WI38 (cell line): ENCODE data around the gene QRICH2.
"Not testable (repeated sequence)": the region's sequence is repeated elsewhere in the genome, so short reads cannot be mapped to it uniquely, and the experiment has no call there.

Source experiments
- H3K4me3 ChIP-seq: 2 replicates; pipeline ENCODE4 v1.5.1; 2011; ENCODE audit warnings: low read depth, mild to moderate bottlenecking, control low read depth, low read length
- TF ChIP-seq, protein P1 (sequence below): IDR thresholded peaks from 2 replicates; pipeline ENCODE4 v1.5.1; 2012; ENCODE audit warnings: low read depth, mild to moderate bottlenecking, control low read depth, low read length

The QRICH2 gene

DNA sequence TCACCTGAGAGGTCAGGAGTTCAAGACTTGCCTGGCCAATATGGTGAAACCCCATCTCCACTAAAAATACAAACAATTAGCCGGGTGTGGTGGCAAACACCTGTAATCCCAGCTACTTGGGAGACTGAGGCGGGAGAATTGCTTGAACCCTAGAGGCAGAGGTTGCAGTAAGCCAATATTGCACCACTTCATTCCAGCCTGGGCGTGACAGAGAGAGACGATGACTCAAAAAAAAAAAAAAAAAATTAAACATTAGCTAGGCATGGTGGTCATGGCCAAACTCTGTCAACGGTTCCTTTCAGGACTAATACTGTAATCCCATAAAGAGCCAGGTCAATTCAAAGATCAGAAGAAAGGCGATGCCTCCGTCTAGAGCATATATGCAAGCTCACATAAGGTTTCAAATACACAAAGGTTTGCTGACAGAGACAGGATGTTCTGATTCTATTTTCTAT, 70.2 kb downstream of the QRICH2 start:
- no peak overlapping the region for H3K4me3 ChIP-seq
- TF ChIP-seq, protein P1, sequence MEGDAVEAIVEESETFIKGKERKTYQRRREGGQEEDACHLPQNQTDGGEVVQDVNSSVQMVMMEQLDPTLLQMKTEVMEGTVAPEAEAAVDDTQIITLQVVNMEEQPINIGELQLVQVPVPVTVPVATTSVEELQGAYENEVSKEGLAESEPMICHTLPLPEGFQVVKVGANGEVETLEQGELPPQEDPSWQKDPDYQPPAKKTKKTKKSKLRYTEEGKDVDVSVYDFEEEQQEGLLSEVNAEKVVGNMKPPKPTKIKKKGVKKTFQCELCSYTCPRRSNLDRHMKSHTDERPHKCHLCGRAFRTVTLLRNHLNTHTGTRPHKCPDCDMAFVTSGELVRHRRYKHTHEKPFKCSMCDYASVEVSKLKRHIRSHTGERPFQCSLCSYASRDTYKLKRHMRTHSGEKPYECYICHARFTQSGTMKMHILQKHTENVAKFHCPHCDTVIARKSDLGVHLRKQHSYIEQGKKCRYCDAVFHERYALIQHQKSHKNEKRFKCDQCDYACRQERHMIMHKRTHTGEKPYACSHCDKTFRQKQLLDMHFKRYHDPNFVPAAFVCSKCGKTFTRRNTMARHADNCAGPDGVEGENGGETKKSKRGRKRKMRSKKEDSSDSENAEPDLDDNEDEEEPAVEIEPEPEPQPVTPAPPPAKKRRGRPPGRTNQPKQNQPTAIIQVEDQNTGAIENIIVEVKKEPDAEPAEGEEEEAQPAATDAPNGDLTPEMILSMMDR: no peak

GRCh38 chr17:76236603-76237002, 71.5 kb downstream of the QRICH2 start:
- H3K4me3 ChIP-seq: no peak overlapping the region
- TF ChIP-seq, protein P1: no peak

- TF ChIP-seq, protein P1: no peak
- no peak overlapping the region for H3K4me3 ChIP-seq
These were observed 72.2 kb downstream of the QRICH2 start for GRCh38 chr17:76235883-76236282.

- TF ChIP-seq, protein P1: no peak
- no peak overlapping the region for H3K4me3 ChIP-seq
These were observed 73.8 kb downstream of the QRICH2 start for GRCh38 chr17:76234354-76234679.

DNA sequence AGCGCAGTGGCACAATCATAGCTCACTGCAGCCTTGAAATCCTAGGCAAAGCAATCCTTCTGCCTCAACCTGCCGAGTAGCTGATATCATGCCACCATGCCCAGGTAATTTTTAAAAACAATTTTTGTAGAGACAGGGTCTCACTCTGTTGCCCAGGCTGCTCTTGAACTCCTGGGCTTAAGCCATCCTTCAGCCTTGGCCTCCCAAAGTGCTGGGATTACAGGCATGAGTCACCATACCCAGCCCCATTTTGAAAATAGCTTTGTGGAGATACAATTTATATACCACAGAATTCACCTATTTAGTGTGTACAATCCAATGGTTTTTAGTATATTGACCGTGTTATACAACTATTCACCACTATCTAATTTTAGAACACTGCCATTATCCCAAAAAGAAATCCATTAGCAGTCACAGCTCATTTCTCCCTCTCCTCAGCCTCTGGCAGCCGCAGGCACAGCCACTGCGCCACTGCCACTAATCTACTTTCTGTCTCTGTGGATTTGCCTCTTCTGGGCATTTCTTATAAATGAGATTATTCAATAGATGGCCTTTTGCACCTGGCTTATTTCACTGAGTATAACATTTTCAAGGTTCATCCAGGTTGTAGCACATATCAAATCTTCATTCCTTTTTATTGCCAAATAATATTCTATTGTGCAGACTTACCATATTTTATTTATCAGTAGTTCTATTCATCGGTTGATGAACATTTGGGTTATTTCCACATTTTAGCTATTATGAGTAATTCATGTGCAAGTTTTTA, 74.3 kb downstream of the QRICH2 start:
- TF ChIP-seq, protein P1: no peak
- no peak overlapping the region for H3K4me3 ChIP-seq

DNA sequence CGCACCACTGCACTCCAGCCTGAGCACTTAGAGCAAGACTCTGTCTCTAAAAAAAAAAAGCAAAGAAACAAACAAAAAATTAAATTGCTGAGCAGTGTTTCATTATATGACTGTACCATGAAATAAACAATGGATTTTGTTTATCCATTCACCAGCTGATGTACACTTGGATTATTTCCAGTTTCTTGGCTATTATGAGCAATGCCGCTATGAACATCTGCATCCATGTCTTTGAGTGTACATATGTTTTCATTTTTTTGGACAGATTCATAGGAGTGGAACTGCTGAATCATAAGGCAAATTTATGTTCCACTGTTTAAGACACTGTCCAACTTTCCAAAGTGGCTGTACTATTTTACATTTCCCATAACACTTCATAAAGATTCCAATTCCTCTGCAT, 75.7 kb downstream of the QRICH2 start:
- H3K4me3 ChIP-seq: no peak overlapping the region
- TF ChIP-seq, protein P1: no peak

DNA sequence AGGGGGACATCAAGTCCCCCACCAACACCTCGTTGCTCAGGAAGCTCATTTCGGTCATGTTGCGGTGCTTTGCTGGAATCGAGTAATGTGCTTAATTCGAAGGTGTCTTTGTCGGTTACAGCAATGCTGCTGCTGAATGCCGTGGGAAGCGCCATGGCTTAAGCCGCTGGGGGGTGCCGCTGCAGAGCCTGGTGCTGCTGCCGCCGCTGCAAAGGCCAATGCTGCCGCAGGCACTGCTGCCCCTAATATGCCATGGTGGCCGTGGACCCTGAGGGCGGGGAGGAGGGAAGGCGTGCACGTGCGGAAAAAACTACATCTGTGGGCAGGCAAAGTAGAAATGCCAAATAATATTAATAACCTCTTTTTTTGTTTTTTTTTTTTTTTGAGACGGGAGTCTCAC, 81.3 kb downstream of the QRICH2 start:
- H3K4me3 ChIP-seq: not testable (repeated sequence)

DNA sequence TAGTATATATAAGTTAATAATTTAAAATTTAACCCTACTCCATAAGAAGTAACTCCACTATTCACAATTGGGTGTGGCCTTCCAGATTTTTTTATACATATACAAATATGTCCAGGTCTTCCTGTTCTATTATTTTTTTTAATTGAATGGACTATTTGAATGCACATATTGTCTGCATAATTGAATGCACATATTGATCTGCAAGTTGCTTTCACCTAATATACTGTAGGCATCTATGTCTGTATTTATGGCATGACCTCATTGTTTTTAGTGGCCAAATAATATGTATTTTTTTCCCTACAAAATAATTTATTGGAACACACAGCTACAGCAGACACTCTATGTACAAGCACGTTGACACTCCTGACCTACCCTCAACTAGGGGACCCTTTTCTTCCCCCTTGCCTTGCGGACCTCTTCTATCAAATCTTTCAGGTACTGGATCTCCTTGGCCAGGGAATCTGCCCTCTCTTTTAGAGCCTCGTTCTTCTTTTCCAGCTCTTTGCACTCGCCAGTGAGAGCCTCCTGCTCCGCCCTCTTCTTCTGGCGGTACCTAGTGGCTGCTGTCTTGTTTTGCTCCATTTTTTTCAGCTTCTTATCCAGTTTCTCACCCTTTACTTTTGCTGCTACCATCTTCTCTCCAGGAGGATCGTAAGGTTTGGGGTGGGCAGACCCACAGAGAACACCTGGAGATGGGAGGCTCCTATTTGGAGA, 82.5 kb downstream of the QRICH2 start:
- not testable (repeated sequence) for H3K4me3 ChIP-seq
